HepG2 (cell line): ENCODE results near the gene OTOP3. TPM values are rescaled to one million over a fixed set of nuclear protein-coding genes. Genes with fewer than 3 reads are reported as not detected.

Experiments
- AHR ChIP-seq: IDR thresholded peaks from 2 replicates; pipeline ENCODE4 v1.6.1; 2018; ENCODE audit warnings: missing genetic modification reagents, missing compliant biosample characterization
- CBX2 ChIP-seq, 2 experiments: fragments of 200-600 bp in 1 of 2; sonication (generic); formaldehyde crosslinking in 1 of 2; IDR thresholded peaks; 2 replicates each; pipeline versions ENCODE4 v1.7.0 to v1.8.1; 2018 to 2022; ENCODE audit warnings: low read depth in 2 of 2, low read length in 1 of 2, mild to moderate bottlenecking in 1 of 2, missing genetic modification reagents in 1 of 2
- CEBPG ChIP-seq: IDR thresholded peaks from 2 replicates; pipeline ENCODE4 v1.6.1; 2016
- ERF ChIP-seq: IDR thresholded peaks from 2 replicates; pipeline ENCODE4 v1.6.1; 2018; ENCODE audit warnings: missing biosample characterization, missing genetic modification reagents
- GZF1 ChIP-seq: sonication (generic); formaldehyde crosslinking; IDR thresholded peaks from 2 replicates; pipeline ENCODE4 v1.5.1; 2020; ENCODE audit warnings: mild to moderate bottlenecking, missing genetic modification reagents
- HMG20A ChIP-seq: IDR thresholded peaks from 2 replicates; pipeline ENCODE4 v1.6.1; 2016; ENCODE audit warnings: borderline replicate concordance
- HNF4G ChIP-seq, 2 experiments: sonication (generic) in 1 of 2; formaldehyde crosslinking in 1 of 2; IDR thresholded peaks; 2 replicates each; pipeline versions ENCODE4 v1.4.0 to v1.6.1; 2011 to 2020; ENCODE audit warnings: borderline replicate concordance in 2 of 2, low read depth in 2 of 2, mild to moderate bottlenecking in 2 of 2, low read length in 1 of 2, missing genetic modification reagents in 1 of 2, moderate library complexity in 1 of 2
- KDM2A ChIP-seq: sonication (generic); formaldehyde crosslinking; IDR thresholded peaks from 2 replicates; pipeline ENCODE4 v1.4.0; 2020; ENCODE audit warnings: low read depth, missing genetic modification reagents, borderline replicate concordance
- NFYC ChIP-seq: IDR thresholded peaks from 2 replicates; pipeline ENCODE4 v1.6.1; 2016; ENCODE audit warnings: missing genetic modification reagents, missing compliant biosample characterization
- TFE3 ChIP-seq: IDR thresholded peaks from 2 replicates; pipeline ENCODE4 v1.6.1; 2016
- ZFP90 ChIP-seq: sonication (generic); formaldehyde crosslinking; IDR thresholded peaks from 2 replicates; pipeline ENCODE4 v1.8.0; 2022; ENCODE audit warnings: missing genetic modification reagents, mild to moderate bottlenecking, inconsistent platforms, borderline replicate concordance
- ZNF12 ChIP-seq: sonication (generic); formaldehyde crosslinking; IDR thresholded peaks from 2 replicates; pipeline ENCODE4 v1.5.0; 2020; ENCODE audit warnings: missing genetic modification reagents
- ZNF235 ChIP-seq: sonication (generic); formaldehyde crosslinking; IDR thresholded peaks from 2 replicates; pipeline ENCODE4 v1.8.1; 2023; ENCODE audit warnings: mild to moderate bottlenecking, missing genetic modification reagents, borderline replicate concordance
- ZNF253 ChIP-seq: sonication (generic); formaldehyde crosslinking; IDR thresholded peaks from 2 replicates; pipeline ENCODE4 v1.8.0; 2022; ENCODE audit warnings: mild to moderate bottlenecking, missing genetic modification reagents, borderline replicate concordance
- ZNF546 ChIP-seq: sonication (generic); formaldehyde crosslinking; conservative IDR thresholded peaks from 2 replicates; pipeline ENCODE4 v1.8.1; 2023; ENCODE audit warnings: mild to moderate bottlenecking, missing genetic modification reagents
- ZNF567 ChIP-seq: sonication (generic); formaldehyde crosslinking; IDR thresholded peaks from 2 replicates; pipeline ENCODE4 v1.8.1; 2023; ENCODE audit warnings: mild to moderate bottlenecking, missing genetic modification reagents, borderline replicate concordance
- ZNF781 ChIP-seq: sonication (generic); formaldehyde crosslinking; IDR thresholded peaks from 2 replicates; pipeline ENCODE4 v1.5.1; 2020; ENCODE audit warnings: borderline replicate concordance, mild to moderate bottlenecking, missing genetic modification reagents; ENCODE audit errors: not compliant biosample characterization
- ZNF792 ChIP-seq: IDR thresholded peaks from 2 replicates; pipeline ENCODE4 v1.6.1; 2016
- polyA plus RNA-seq, 8 experiments: library from polyadenylated mRNA; depleted of rRNA in 3 of 8; stranded (reverse) in 7 of 8; unstranded in 1 of 8; fragments of >200 nt; fragmentation: Illumina TruSeq in 4 of 8; extraction: Trizol in 4 of 8; gene quantifications; 2 replicates each; pipeline versions ENCODE4 v1.2.1 to v1.2.3, GENCODE V29; 2011 to 2016; ENCODE audit warnings: low read depth in 4 of 8, missing spikeins in 1 of 8, mixed read lengths in 1 of 8; ENCODE audit not compliant: insufficient read depth in 1 of 8
- total RNA-seq, 5 experiments: library from RNA; depleted of rRNA; stranded (reverse); fragments of >200 nt; fragmentation: Illumina TruSeq; extraction: Trizol; gene quantifications; 2 replicates each; pipeline ENCODE4 v1.2.3, GENCODE V29; 2016; ENCODE audit warnings: low read depth in 1 of 5
- TF ChIP-seq, protein P1 (sequence below): fragments of 450-650 bp; IDR thresholded peaks from 2 replicates; pipeline ENCODE4 v1.6.1; 2017
- TF ChIP-seq, protein P2 (sequence below), 2 experiments: sonication (generic) in 1 of 2; formaldehyde crosslinking in 1 of 2; IDR thresholded peaks; 2 replicates each; pipeline versions ENCODE4 v1.6.1 to v1.9.0; 2014 to 2022; ENCODE audit warnings: antibody characterized with exemption in 1 of 2, borderline replicate concordance in 1 of 2, inconsistent platforms in 1 of 2, low read depth in 1 of 2, missing genetic modification reagents in 1 of 2

The OTOP3 gene
- total and polyA plus RNA-seq, 2 of the 13 experiments (the other 11 are each of a cell fraction or from before 2014, with no cell fraction given), result not detected

DNA sequence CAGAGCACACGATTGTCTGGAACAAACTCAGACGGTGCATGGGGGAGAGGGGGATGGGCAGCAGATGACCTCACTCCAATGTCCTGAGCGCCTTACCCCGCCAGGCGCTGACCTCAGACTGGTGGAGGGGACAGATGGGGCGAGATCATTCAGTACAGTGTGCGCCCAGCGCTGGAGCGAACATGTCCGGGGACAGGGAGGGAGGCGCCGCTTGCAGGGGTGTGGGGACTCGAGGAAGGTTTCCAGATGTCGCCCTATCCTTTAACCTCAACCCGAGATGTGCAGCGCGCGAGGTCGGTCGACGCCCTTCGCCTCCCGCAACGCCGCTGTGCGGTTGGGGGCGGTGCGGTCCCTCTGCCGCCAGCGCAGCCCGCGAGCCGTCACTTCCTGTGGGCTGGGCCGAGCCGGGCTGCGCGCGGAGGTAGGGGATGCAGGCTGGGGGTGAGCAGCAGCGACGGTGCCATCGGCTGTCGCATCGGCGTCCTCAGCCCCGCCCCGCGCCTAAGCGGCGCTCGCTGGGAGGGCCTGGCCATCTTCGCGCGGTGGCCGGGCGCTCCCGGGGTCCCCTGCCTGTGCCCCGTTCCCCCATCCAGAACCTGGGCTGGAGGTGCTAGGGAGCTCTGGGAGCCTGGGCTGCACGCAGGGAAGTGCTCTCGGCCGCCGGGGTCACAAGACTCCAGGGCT, 46.4 kb downstream of the OTOP3 start (continued):
- peak; percentile 71 for TF ChIP-seq ZNF12 (CRISPR knock-in tag)
- 0 out of 2 replicates have a peak, but pooled peaks have one; percentile 8 for TF ChIP-seq AHR (CRISPR knock-in tag)
- TF ChIP-seq GZF1, result no peak
- TF ChIP-seq, protein P1, sequence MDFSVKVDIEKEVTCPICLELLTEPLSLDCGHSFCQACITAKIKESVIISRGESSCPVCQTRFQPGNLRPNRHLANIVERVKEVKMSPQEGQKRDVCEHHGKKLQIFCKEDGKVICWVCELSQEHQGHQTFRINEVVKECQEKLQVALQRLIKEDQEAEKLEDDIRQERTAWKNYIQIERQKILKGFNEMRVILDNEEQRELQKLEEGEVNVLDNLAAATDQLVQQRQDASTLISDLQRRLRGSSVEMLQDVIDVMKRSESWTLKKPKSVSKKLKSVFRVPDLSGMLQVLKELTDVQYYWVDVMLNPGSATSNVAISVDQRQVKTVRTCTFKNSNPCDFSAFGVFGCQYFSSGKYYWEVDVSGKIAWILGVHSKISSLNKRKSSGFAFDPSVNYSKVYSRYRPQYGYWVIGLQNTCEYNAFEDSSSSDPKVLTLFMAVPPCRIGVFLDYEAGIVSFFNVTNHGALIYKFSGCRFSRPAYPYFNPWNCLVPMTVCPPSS, result no peak
- peak; percentile 83 for TF ChIP-seq ZNF781 (CRISPR knock-in tag)
- TF ChIP-seq CEBPG (CRISPR knock-in tag), result 0 out of 2 replicates have a peak, but pooled peaks have one; percentile 9
- peak; percentile 88 for TF ChIP-seq ZNF567 (CRISPR knock-in tag)
- TF ChIP-seq HNF4G (IDR thresholded peaks at IDR 0.05; ENCODE audit: borderline replicate concordance, low read depth, low read length), result no peak
- peak; percentile 52; the same call in 1 of the 2 replicates for TF ChIP-seq HNF4G (CRISPR knock-in tag; IDR thresholded peaks at IDR 0.05; ENCODE audit: borderline replicate concordance, low read depth)
- TF ChIP-seq ZNF792 (CRISPR knock-in tag), result peak; percentile 95
- peak; percentile 83 for TF ChIP-seq ZNF235 (CRISPR knock-in tag)
- TF ChIP-seq, protein P2, sequence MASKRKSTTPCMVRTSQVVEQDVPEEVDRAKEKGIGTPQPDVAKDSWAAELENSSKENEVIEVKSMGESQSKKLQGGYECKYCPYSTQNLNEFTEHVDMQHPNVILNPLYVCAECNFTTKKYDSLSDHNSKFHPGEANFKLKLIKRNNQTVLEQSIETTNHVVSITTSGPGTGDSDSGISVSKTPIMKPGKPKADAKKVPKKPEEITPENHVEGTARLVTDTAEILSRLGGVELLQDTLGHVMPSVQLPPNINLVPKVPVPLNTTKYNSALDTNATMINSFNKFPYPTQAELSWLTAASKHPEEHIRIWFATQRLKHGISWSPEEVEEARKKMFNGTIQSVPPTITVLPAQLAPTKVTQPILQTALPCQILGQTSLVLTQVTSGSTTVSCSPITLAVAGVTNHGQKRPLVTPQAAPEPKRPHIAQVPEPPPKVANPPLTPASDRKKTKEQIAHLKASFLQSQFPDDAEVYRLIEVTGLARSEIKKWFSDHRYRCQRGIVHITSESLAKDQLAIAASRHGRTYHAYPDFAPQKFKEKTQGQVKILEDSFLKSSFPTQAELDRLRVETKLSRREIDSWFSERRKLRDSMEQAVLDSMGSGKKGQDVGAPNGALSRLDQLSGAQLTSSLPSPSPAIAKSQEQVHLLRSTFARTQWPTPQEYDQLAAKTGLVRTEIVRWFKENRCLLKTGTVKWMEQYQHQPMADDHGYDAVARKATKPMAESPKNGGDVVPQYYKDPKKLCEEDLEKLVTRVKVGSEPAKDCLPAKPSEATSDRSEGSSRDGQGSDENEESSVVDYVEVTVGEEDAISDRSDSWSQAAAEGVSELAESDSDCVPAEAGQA (IDR thresholded peaks at IDR 0.05; ENCODE audit: low read depth), result peak; percentile 71; the same call in 1 of the 2 replicates
- TF ChIP-seq, protein P2 (CRISPR knock-in tag; IDR thresholded peaks at IDR 0.05; ENCODE audit: borderline replicate concordance), result no peak; the same call in 1 of the 2 replicates
- peak; percentile 85 for TF ChIP-seq ERF (CRISPR knock-in tag)
- 0 out of 2 replicates have a peak, but pooled peaks have one; percentile 8 for TF ChIP-seq HMG20A
- no peak for TF ChIP-seq TFE3 (CRISPR knock-in tag)
- peak; percentile 89 for TF ChIP-seq ZNF546 (CRISPR knock-in tag)
- TF ChIP-seq ZFP90, result no peak; the same call in 1 of the 2 replicates
- peak; percentile 94 for TF ChIP-seq KDM2A (CRISPR knock-in tag)
- peak; percentile 79; the same call in 1 of the 2 replicates for TF ChIP-seq ZNF253 (CRISPR knock-in tag)
- no peak for TF ChIP-seq CBX2 (IDR thresholded peaks at IDR 0.05; ENCODE audit: low read depth, low read length)
- no peak; the same call in 1 of the 2 replicates for TF ChIP-seq CBX2 (CRISPR knock-in tag; IDR thresholded peaks at IDR 0.05; ENCODE audit: low read depth)
- TF ChIP-seq NFYC, result peak; percentile 35; the same call in 1 of the 2 replicates
